Osteocyte (in vitro differentiated cells): ENCODE measurements around the gene CRMP1. TPM values are rescaled to one million over a fixed set of nuclear protein-coding genes. Genes with fewer than 3 reads are reported as not detected.

Experiments used
- DNase-seq: peaks from one replicate; pipeline ENCODE4 v3.0.0; 2021; ENCODE audit warnings: mixed read lengths; ENCODE audit not compliant: unreplicated experiment; ENCODE audit errors: extremely low spot score
- H3K27ac Mint-ChIP-seq: one replicate; pipeline ENCODE4 v1.8.0; 2021; ENCODE audit warnings: mild to moderate bottlenecking, mixed read lengths; ENCODE audit not compliant: unreplicated experiment
- H3K27me3 Mint-ChIP-seq: one replicate; pipeline ENCODE4 v1.8.0; 2021; ENCODE audit warnings: mixed read lengths; ENCODE audit not compliant: unreplicated experiment
- H3K36me3 Mint-ChIP-seq: one replicate; pipeline ENCODE4 v1.8.0; 2021; ENCODE audit warnings: mixed read lengths; ENCODE audit not compliant: unreplicated experiment
- H3K4me1 Mint-ChIP-seq: one replicate; pipeline ENCODE4 v1.8.0; 2021; ENCODE audit warnings: mixed read lengths; ENCODE audit not compliant: unreplicated experiment
- H3K4me3 Mint-ChIP-seq: one replicate; pipeline ENCODE4 v1.8.0; 2021; ENCODE audit warnings: mild to moderate bottlenecking, moderate library complexity, mixed read lengths; ENCODE audit not compliant: unreplicated experiment
- H3K9me3 Mint-ChIP-seq: one replicate; pipeline ENCODE4 v1.8.0; 2021; ENCODE audit warnings: mixed read lengths; ENCODE audit not compliant: unreplicated experiment
- CTCF ChIP-seq: fragments of 200-600 bp; sonication (generic); IDR thresholded peaks from 2 replicates; pipeline ENCODE4 v1.5.0; 2021; ENCODE audit warnings: antibody characterized with exemption, mild to moderate bottlenecking, moderate library complexity
- total RNA-seq: library from RNA; stranded (reverse); gene quantifications from 2 replicates; pipeline ENCODE4 v1.2.1, GENCODE V29; 2021

CRMP1 gene
- total RNA-seq, 1 donor from 2014 or later, result 24.5 TPM

GRCh38 chr4:5882947-5883346 lies 9.9 kb downstream of the CRMP1 start:
- no peak overlapping the region for H3K27ac Mint-ChIP-seq
- H3K9me3 Mint-ChIP-seq, result no peaks in the 10 kb centered on the region
- H3K36me3 Mint-ChIP-seq, result no peaks in the 10 kb centered on the region
- DNase-seq, result no peak
- H3K27me3 Mint-ChIP-seq, result peaks cover 7% of the 10 kb centered on the region
- peaks cover 8% of the 10 kb centered on the region for H3K4me1 Mint-ChIP-seq
- no peak overlapping the region for H3K4me3 Mint-ChIP-seq
- no peak for TF ChIP-seq CTCF

DNA sequence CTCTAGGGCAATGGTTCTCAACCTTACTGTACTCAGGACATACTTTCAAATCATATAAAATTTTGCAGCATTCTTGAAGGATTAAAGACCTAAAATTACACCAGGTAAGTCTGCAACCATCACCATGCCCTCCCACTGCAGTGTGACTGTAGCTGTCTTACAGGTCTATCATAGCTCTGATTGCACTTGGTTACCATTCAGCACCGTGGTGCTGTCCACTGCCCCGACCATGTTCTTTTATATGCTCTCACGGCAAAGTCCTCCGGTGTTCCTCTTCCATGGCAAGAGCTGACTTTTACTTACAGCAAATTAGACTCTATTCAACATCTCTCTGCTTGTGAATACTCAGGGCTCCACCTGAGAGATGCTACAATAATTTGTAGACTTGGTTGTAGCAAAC lies 11.5 kb downstream of the CRMP1 start:
- H3K9me3 Mint-ChIP-seq, result no peaks in the 10 kb centered on the region
- no peaks in the 10 kb centered on the region for H3K36me3 Mint-ChIP-seq
- no peak overlapping the region for H3K4me3 Mint-ChIP-seq
- no peak for TF ChIP-seq CTCF
- no peaks in the 10 kb centered on the region for H3K4me1 Mint-ChIP-seq
- no peak for DNase-seq
- no peak overlapping the region for H3K27ac Mint-ChIP-seq
- peaks cover 2% of the 10 kb centered on the region for H3K27me3 Mint-ChIP-seq

- Mint-ChIP-seq H3K27ac (no peak overlapping the region), H3K9me3 (no peaks in the 10 kb centered on the region), H3K36me3 (no peaks in the 10 kb centered on the region), H3K27me3 (no peaks in the 10 kb centered on the region), H3K4me3 (no peak overlapping the region), H3K4me1 (peaks cover 17% of the 10 kb centered on the region)
- no peak for TF ChIP-seq CTCF
- no peak for DNase-seq
Measured at GRCh38 chr4:5878359-5878758, 14.5 kb downstream of the CRMP1 start.

DNA sequence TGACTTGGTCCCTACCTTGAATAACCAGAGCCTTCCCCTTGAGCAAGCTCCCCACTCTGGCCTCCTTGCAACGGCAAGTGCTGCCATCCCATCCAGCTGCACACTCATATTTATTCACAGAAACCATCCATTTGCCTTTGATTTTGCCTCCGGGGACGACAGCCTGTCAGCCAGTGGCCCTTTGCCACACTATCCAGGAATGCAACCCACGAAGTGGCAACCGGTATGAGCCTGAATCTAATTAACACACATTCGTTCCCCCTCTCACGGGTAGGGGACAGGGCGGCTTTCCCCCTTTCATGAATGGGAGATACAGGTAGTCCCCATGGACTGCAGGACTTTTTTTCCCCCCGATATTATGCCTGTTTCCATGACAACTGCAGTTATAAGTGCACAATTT lies 15.5 kb downstream of the CRMP1 start:
- H3K4me1 Mint-ChIP-seq, result peaks cover 17% of the 10 kb centered on the region
- no peak overlapping the region for H3K27ac Mint-ChIP-seq
- no peak overlapping the region for H3K4me3 Mint-ChIP-seq
- no peaks in the 10 kb centered on the region for H3K36me3 Mint-ChIP-seq
- TF ChIP-seq CTCF, result no peak
- DNase-seq, result no peak
- H3K27me3 Mint-ChIP-seq, result peaks cover 3% of the 10 kb centered on the region
- no peaks in the 10 kb centered on the region for H3K9me3 Mint-ChIP-seq

DNA sequence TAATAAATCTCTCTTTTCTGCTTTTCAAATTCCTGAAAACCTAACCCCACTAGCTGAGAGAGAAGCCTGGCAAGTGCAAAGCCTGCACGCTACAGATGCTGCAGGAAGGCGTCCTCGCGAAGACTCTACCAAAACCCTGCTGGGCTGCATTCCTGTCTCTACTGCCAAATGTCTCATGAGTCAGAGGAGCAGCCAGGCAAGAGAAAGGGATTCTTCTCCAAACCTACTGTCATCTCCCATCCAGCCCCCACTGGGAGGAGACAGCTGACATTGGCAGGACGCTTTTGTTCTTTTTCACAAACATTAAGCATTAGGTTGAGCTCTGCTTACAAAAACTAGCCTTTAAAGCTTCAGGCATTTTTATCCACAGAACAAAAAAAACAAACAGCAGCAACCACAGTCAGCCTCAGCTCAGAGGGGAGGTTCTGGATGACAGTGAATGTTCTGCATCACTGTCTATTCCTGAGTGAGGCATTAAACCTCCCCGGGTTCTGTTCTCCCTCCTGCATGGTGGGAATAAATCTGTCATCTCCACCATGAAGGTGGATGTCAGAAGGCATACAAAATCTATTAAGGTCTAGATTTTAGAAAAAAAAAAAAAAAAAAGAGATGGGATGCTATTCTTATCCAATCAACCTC lies 18.0 kb downstream of the CRMP1 start:
- Mint-ChIP-seq H3K4me3 (no peak overlapping the region), H3K4me1 (peaks cover 17% of the 10 kb centered on the region), H3K36me3 (no peaks in the 10 kb centered on the region), H3K27ac (no peak overlapping the region), H3K27me3 (peaks cover 3% of the 10 kb centered on the region), H3K9me3 (no peaks in the 10 kb centered on the region)
- TF ChIP-seq CTCF, result no peak
- DNase-seq, result no peak
